ENCODE measurements around the gene SULT4A1.

SULT4A1 gene

DNA sequence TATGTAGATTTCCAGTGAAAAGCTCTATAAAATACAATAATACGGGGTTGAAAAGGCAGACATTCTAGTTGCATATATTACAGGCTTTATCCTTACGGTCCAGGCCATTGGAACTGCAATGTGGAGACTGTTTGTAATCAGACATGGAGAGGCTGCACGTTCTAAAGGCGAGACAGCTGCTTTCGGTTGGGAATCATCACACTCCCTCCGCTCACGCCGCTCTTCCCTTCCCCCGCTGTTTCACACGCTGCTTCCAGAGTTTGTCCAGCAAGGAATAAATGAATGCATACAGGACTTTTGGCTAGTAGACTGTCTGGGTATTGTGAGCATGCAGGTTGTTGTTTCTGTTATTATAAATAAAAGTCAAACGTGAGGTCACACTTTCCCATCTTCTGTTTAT, 36.7 kb downstream of the SULT4A1 start:
- H3K27me3 ChIP-seq (ENCODE audit: insufficient read depth, insufficient read length): no peaks in the 10 kb centered on the region
- TF ChIP-seq ZNF274 (IDR thresholded peaks at IDR 0.05; ENCODE audit: low read depth, low read length): no peak
- TF ChIP-seq YY1 (IDR thresholded peaks at IDR 0.05; ENCODE audit: insufficient read depth, insufficient read length): no peak
- no peak for TF ChIP-seq SUZ12 (IDR thresholded peaks at IDR 0.05; ENCODE audit: extremely low read depth, insufficient read depth, insufficient read length)
- no peaks in the 10 kb centered on the region for H3K9me3 ChIP-seq (ENCODE audit: insufficient read depth, low read length)
- no peak overlapping the region for H3K4me3 ChIP-seq (ENCODE audit: insufficient read length, low read depth)
- peaks cover 5% of the 10 kb centered on the region for H3K4me1 ChIP-seq (ENCODE audit: insufficient read depth, insufficient read length)
- H3K9ac ChIP-seq (ENCODE audit: insufficient read length, low read depth): no peak overlapping the region
- no peak for DNase-seq (ENCODE audit: low read depth, low spot score)
- H3K36me3 ChIP-seq (ENCODE audit: insufficient read depth, insufficient read length, low read length): peaks cover 23% of the 10 kb centered on the region

DNA sequence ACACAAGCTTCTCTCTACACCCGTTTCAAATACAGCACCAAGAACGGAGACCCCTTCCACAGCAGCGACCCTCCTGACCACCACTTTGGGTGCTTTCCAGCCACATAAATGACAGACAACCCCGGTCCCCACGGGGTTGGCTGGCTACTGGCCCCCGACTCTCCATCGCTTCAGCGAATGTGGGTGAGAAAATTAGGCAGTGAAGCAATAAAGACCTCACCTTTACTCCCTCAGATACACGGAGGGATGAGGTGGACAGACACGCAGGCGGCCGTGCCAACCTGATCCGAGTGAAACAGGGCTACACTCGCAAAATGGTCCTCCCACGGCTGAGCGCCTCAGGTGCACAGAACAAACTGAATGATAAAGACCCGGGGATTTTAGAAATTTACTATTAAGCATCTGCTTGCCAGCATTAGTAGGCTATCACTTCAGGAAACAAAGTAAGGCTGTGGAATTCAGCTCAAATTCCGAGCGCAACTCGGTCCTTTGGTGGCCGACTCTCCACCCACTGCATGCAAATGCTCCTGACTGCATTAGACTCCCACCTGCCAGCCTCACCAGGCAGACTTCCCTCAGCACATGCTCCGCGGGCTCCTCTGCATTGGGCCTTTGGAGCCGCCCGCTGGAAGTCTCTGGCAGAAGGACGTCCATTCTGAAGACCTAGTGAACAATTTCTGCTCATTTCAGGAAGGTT, 37.4 kb downstream of the SULT4A1 start:
- H3K9ac ChIP-seq (ENCODE audit: insufficient read length, low read depth): no peak overlapping the region
- H3K4me3 ChIP-seq (ENCODE audit: insufficient read length, low read depth): no peak overlapping the region
- TF ChIP-seq ZNF274 (IDR thresholded peaks at IDR 0.05; ENCODE audit: low read depth, low read length): no peak
- TF ChIP-seq YY1 (IDR thresholded peaks at IDR 0.05; ENCODE audit: insufficient read depth, insufficient read length): no peak
- no peak for TF ChIP-seq SUZ12 (IDR thresholded peaks at IDR 0.05; ENCODE audit: extremely low read depth, insufficient read depth, insufficient read length)
- peaks cover 5% of the 10 kb centered on the region for H3K4me1 ChIP-seq (ENCODE audit: insufficient read depth, insufficient read length)
- no peaks in the 10 kb centered on the region for H3K27me3 ChIP-seq (ENCODE audit: insufficient read depth, insufficient read length)
- H3K36me3 ChIP-seq (ENCODE audit: insufficient read depth, insufficient read length, low read length): peaks cover 19% of the 10 kb centered on the region
- H3K9me3 ChIP-seq (ENCODE audit: insufficient read depth, low read length): no peaks in the 10 kb centered on the region
- DNase-seq (ENCODE audit: low read depth, low spot score): no peak

DNA sequence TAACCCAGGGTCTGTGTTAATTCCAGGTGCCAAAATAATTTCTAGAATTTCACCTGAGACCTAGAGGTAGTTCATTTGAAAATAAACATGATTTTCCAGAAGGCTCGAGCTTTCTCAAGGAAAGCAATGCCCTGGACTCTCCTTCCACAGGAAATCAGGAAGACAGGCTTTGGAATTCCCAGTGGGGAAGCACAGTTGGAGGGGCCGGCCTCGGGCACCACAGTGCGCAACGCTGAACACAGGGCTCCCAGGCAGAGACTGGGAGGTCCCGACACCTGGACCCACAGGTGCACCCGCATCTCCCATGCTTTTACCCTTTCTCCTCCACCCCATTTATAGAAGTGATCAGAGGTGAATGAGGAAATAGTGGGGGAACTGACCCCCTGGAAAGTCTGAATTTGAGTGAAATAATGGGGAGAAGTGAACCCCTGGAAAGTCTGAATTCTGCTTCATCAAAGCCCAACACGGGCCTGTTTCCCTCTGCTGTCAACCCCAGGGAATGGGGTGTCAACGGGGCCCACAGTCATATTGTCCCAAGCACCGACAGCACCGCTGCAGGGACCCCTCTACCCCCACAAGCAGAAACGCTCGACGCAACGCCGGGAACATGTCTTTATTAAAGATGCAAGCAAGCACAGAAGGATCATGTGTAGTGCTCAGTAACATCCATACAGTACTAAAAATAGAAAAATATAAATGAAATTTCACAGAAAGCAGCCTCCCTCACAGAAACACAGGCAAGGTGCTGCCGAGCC, 38.2 kb downstream of the SULT4A1 start:
- H3K27me3 ChIP-seq (ENCODE audit: insufficient read depth, insufficient read length): no peaks in the 10 kb centered on the region
- H3K4me3 ChIP-seq (ENCODE audit: insufficient read length, low read depth): no peak overlapping the region
- H3K4me1 ChIP-seq (ENCODE audit: insufficient read depth, insufficient read length): peaks cover 6% of the 10 kb centered on the region
- H3K9me3 ChIP-seq (ENCODE audit: insufficient read depth, low read length): no peaks in the 10 kb centered on the region
- no peak for TF ChIP-seq SUZ12 (IDR thresholded peaks at IDR 0.05; ENCODE audit: extremely low read depth, insufficient read depth, insufficient read length)
- no peak for TF ChIP-seq YY1 (IDR thresholded peaks at IDR 0.05; ENCODE audit: insufficient read depth, insufficient read length)
- no peak for TF ChIP-seq ZNF274 (IDR thresholded peaks at IDR 0.05; ENCODE audit: low read depth, low read length)
- H3K9ac ChIP-seq (ENCODE audit: insufficient read length, low read depth): no peak overlapping the region
- DNase-seq (ENCODE audit: low read depth, low spot score): no peak
- peaks cover 16% of the 10 kb centered on the region for H3K36me3 ChIP-seq (ENCODE audit: insufficient read depth, insufficient read length, low read length)

DNA sequence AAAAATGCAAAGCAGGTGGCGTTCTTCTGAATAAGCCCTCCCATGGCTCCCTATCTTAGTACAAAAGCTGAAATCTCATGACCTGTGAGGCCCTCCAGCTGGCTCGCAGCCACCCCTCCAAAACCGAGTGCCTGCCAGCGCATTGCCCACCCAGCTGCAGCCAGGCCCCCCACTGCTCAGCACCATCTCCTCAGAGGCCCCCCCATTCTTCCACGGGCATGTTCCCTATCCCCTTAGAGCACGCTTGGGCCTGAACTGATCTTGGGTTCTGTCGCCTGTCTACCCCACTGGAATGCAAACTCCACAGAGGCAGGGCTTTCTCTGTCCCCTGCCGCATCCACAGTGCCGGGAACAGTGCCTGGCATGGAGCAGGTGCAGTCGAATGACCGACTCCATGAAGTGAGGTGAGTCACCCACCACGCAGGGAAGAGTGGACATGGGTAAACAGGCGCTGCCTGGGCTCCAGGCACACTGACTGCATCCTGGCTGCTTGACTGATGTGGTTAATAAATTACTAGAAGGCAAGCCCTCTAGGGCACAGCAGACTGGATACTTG, 38.9 kb downstream of the SULT4A1 start:
- DNase-seq (ENCODE audit: low read depth, low spot score): no peak
- Histone ChIP-seq H3K4me1 (ENCODE audit: insufficient read depth, insufficient read length) (peaks cover 7% of the 10 kb centered on the region), H3K9ac (ENCODE audit: insufficient read length, low read depth) (no peak overlapping the region), H3K9me3 (ENCODE audit: insufficient read depth, low read length) (no peaks in the 10 kb centered on the region), H3K36me3 (ENCODE audit: insufficient read depth, insufficient read length, low read length) (peaks cover 16% of the 10 kb centered on the region), H3K4me3 (ENCODE audit: insufficient read length, low read depth) (no peak overlapping the region), H3K27me3 (ENCODE audit: insufficient read depth, insufficient read length) (no peaks in the 10 kb centered on the region)
- TF ChIP-seq YY1 (IDR thresholded peaks at IDR 0.05; ENCODE audit: insufficient read depth, insufficient read length): no peak

DNA sequence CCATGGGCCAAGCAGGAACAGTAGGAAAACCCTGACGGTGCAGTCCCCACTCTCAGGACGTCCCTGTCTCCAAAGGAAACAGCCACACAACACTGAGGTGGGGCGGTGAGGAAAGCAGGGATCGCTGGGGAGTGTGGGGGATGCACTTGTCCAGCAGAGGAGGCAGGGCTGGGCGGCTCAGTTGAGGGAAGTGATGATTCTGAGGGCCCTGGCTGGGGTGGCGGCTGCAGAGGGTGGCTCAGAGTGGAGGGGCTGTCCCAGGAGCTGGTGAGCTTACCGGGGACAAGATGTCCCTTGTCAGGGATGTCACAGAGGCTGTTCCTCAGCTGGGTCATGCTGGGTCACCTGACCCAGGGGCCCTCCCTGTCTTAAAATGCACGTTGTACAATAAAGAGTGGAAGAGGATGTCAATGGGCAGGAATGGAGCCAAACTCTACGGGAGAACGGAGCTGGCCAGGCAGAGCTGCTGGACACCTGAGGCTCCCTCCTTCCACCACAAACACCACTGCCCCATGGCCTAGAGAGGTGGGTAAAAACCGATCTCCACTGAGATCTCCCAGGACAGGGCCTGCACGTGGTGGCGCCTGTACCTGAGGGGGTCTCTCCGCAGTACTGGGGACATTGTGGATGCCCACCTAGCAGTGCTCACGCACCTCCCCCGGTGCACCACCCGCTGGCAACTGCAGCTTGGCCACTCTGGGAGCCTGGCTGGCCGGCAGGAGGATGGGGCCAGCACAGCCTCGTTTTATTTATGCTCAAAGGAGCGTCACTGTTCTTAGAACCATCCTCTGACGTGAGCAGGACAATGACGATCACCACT, 40.5 kb downstream of the SULT4A1 start:
- H3K36me3 ChIP-seq (ENCODE audit: insufficient read depth, insufficient read length, low read length): peaks cover 14% of the 10 kb centered on the region
- H3K9ac ChIP-seq (ENCODE audit: insufficient read length, low read depth): no peak overlapping the region
- no peak overlapping the region for H3K4me3 ChIP-seq (ENCODE audit: insufficient read length, low read depth)
- H3K27me3 ChIP-seq (ENCODE audit: insufficient read depth, insufficient read length): no peaks in the 10 kb centered on the region
- peaks cover 7% of the 10 kb centered on the region for H3K4me1 ChIP-seq (ENCODE audit: insufficient read depth, insufficient read length)
- no peak for DNase-seq (ENCODE audit: low read depth, low spot score)
- TF ChIP-seq SUZ12 (IDR thresholded peaks at IDR 0.05; ENCODE audit: extremely low read depth, insufficient read depth, insufficient read length): no peak
- TF ChIP-seq YY1 (IDR thresholded peaks at IDR 0.05; ENCODE audit: insufficient read depth, insufficient read length): no peak
- no peak for TF ChIP-seq ZNF274 (IDR thresholded peaks at IDR 0.05; ENCODE audit: low read depth, low read length)
- no peaks in the 10 kb centered on the region for H3K9me3 ChIP-seq (ENCODE audit: insufficient read depth, low read length)

DNA sequence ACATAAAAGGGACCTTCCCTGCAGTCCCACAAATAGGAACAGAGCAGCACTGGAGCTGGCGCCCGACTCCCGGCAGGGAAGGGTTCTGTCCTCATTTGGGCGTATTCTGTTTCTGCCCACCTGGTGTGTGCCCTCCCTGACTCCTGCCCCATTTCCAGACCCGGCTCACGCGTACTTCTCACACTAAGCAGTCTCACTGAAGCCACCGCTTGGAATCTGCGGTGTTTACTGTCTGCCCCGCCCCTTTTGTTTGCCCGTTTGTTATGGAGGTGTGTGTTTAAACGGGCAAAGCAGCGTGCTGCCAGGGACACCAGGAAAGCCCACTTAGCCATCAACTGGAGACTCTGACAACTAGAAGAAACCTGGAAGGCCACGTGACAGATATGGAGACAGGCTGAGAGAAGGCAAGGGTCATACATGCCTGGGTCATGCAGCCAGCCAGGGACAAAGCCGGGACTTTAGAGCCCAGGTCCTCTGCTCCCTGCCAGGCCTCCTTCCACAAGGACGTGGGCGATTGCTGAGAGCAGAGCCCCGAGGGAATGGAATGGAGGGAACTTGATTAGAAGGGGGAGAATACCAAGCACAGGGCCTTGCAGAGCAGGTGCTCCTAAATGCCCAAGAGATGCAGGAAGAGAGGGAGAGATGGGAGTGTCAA, 41.5 kb downstream of the SULT4A1 start:
- no peak for DNase-seq (ENCODE audit: low read depth, low spot score)
- Histone ChIP-seq H3K9ac (ENCODE audit: insufficient read length, low read depth) (no peak overlapping the region), H3K36me3 (ENCODE audit: insufficient read depth, insufficient read length, low read length) (peaks cover 9% of the 10 kb centered on the region), H3K9me3 (ENCODE audit: insufficient read depth, low read length) (no peaks in the 10 kb centered on the region), H3K4me3 (ENCODE audit: insufficient read length, low read depth) (no peak overlapping the region), H3K4me1 (ENCODE audit: insufficient read depth, insufficient read length) (peaks cover 7% of the 10 kb centered on the region), H3K27me3 (ENCODE audit: insufficient read depth, insufficient read length) (no peaks in the 10 kb centered on the region)
- TF ChIP-seq YY1 (IDR thresholded peaks at IDR 0.05; ENCODE audit: insufficient read depth, insufficient read length) (no peak), SUZ12 (IDR thresholded peaks at IDR 0.05; ENCODE audit: extremely low read depth, insufficient read depth, insufficient read length) (no peak), ZNF274 (IDR thresholded peaks at IDR 0.05; ENCODE audit: low read depth, low read length) (no peak)

Data from NT2/D1 (cell line).